ENCODE measurements around the gene PSMA6. TPM values are rescaled to one million over a fixed set of nuclear protein-coding genes. Genes with fewer than 3 reads are reported as not detected.
A peak's percentile ranks its signal among the peaks of the same experiment; 100 is the strongest.

The PSMA6 gene
- total and polyA plus RNA-seq, 2 of the 13 experiments (the other 11 are each of a cell fraction or from before 2014, with no cell fraction given), result 525 to 1,109 TPM

DNA sequence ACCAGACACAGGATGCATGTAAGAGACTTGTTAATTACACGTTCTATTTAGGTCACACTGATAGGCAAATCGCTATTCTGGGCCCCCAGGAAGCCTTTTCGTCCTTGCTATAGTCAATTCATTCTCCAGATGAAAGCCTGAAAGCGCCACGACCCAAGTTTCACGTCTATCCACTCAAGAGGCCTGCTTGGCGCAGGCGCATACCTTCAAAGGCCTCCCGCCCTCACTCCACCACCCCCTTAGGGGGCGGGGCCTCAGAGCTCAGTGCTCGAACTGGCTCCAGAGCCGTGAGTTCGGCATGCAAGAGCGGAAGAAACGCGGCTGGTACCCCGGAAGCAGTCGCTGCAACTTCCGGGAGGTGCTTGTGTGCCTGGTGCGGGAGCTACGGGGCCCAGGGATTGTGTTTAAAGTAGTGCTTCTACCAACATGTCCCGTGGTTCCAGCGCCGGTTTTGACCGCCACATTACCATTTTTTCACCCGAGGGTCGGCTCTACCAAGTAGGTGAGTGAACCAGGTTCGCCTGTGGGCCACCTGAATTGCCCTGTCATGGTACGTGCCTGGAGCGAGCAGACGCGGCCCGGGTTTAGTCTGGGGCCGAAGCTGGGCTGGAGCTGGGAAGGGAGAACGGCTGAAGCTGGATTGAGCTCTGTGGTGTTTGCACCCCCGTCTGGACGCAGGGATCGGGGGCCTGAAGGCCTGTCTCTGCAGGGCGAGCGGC is at the start of gene PSMA6 (continued):
- TF ChIP-seq, protein P1, sequence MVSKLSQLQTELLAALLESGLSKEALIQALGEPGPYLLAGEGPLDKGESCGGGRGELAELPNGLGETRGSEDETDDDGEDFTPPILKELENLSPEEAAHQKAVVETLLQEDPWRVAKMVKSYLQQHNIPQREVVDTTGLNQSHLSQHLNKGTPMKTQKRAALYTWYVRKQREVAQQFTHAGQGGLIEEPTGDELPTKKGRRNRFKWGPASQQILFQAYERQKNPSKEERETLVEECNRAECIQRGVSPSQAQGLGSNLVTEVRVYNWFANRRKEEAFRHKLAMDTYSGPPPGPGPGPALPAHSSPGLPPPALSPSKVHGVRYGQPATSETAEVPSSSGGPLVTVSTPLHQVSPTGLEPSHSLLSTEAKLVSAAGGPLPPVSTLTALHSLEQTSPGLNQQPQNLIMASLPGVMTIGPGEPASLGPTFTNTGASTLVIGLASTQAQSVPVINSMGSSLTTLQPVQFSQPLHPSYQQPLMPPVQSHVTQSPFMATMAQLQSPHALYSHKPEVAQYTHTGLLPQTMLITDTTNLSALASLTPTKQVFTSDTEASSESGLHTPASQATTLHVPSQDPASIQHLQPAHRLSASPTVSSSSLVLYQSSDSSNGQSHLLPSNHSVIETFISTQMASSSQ (IDR thresholded peaks at IDR 0.05; ENCODE audit: low read depth), result 0 out of 2 replicates have a peak, but pooled peaks have one; percentile 68
- TF ChIP-seq, protein P1 (CRISPR knock-in tag; IDR thresholded peaks at IDR 0.05; ENCODE audit: borderline replicate concordance), result peak; percentile 84
- TF ChIP-seq ZNF383 (CRISPR knock-in tag; IDR thresholded peaks at IDR 0.05; ENCODE audit: borderline replicate concordance) (peak; percentile 99), ZNF550 (CRISPR knock-in tag; IDR thresholded peaks at IDR 0.05; ENCODE audit: borderline replicate concordance) (0 out of 2 replicates have a peak, but pooled peaks have one; percentile 88), GATA4 (IDR thresholded peaks at IDR 0.05; ENCODE audit: borderline replicate concordance, low read depth) (peak; percentile 92), ZNF333 (CRISPR knock-in tag; IDR thresholded peaks at IDR 0.05; ENCODE audit: borderline replicate concordance) (peak; percentile 100), TSC22D2 (CRISPR knock-in tag; IDR thresholded peaks at IDR 0.05; ENCODE audit: borderline replicate concordance) (0 out of 2 replicates have a peak, but pooled peaks have one; percentile 95), RXRB (CRISPR knock-in tag; IDR thresholded peaks at IDR 0.05; ENCODE audit: borderline replicate concordance) (peak; percentile 85), ZBTB1 (CRISPR knock-in tag; IDR thresholded peaks at IDR 0.05; ENCODE audit: borderline replicate concordance) (no peak; the same call in 1 of the 2 replicates), ZZZ3 (CRISPR knock-in tag; IDR thresholded peaks at IDR 0.05; ENCODE audit: borderline replicate concordance) (peak; percentile 96), RCOR2 (CRISPR knock-in tag; IDR thresholded peaks at IDR 0.05) (peak; percentile 47)
- TF ChIP-seq, protein P2, sequence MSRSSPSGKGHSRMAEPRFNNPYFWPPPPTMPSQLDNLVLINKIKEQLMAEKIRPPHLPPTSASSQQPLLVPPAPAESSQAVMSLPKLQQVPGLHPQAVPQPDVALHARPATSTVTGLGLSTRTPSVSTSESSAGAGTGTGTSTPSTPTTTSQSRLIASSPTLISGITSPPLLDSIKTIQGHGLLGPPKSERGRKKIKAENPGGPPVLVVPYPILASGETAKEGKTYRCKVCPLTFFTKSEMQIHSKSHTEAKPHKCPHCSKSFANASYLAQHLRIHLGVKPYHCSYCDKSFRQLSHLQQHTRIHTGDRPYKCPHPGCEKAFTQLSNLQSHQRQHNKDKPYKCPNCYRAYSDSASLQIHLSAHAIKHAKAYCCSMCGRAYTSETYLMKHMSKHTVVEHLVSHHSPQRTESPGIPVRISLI (CRISPR knock-in tag; IDR thresholded peaks at IDR 0.05; ENCODE audit: borderline replicate concordance), result no peak
- TF ChIP-seq, protein P3, sequence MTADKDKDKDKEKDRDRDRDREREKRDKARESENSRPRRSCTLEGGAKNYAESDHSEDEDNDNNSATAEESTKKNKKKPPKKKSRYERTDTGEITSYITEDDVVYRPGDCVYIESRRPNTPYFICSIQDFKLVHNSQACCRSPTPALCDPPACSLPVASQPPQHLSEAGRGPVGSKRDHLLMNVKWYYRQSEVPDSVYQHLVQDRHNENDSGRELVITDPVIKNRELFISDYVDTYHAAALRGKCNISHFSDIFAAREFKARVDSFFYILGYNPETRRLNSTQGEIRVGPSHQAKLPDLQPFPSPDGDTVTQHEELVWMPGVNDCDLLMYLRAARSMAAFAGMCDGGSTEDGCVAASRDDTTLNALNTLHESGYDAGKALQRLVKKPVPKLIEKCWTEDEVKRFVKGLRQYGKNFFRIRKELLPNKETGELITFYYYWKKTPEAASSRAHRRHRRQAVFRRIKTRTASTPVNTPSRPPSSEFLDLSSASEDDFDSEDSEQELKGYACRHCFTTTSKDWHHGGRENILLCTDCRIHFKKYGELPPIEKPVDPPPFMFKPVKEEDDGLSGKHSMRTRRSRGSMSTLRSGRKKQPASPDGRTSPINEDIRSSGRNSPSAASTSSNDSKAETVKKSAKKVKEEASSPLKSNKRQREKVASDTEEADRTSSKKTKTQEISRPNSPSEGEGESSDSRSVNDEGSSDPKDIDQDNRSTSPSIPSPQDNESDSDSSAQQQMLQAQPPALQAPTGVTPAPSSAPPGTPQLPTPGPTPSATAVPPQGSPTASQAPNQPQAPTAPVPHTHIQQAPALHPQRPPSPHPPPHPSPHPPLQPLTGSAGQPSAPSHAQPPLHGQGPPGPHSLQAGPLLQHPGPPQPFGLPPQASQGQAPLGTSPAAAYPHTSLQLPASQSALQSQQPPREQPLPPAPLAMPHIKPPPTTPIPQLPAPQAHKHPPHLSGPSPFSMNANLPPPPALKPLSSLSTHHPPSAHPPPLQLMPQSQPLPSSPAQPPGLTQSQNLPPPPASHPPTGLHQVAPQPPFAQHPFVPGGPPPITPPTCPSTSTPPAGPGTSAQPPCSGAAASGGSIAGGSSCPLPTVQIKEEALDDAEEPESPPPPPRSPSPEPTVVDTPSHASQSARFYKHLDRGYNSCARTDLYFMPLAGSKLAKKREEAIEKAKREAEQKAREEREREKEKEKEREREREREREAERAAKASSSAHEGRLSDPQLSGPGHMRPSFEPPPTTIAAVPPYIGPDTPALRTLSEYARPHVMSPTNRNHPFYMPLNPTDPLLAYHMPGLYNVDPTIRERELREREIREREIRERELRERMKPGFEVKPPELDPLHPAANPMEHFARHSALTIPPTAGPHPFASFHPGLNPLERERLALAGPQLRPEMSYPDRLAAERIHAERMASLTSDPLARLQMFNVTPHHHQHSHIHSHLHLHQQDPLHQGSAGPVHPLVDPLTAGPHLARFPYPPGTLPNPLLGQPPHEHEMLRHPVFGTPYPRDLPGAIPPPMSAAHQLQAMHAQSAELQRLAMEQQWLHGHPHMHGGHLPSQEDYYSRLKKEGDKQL (CRISPR knock-in tag; IDR thresholded peaks at IDR 0.05; ENCODE audit: low read depth), result peak; percentile 34; the same call in 1 of the 2 replicates
- TF ChIP-seq, protein P4, sequence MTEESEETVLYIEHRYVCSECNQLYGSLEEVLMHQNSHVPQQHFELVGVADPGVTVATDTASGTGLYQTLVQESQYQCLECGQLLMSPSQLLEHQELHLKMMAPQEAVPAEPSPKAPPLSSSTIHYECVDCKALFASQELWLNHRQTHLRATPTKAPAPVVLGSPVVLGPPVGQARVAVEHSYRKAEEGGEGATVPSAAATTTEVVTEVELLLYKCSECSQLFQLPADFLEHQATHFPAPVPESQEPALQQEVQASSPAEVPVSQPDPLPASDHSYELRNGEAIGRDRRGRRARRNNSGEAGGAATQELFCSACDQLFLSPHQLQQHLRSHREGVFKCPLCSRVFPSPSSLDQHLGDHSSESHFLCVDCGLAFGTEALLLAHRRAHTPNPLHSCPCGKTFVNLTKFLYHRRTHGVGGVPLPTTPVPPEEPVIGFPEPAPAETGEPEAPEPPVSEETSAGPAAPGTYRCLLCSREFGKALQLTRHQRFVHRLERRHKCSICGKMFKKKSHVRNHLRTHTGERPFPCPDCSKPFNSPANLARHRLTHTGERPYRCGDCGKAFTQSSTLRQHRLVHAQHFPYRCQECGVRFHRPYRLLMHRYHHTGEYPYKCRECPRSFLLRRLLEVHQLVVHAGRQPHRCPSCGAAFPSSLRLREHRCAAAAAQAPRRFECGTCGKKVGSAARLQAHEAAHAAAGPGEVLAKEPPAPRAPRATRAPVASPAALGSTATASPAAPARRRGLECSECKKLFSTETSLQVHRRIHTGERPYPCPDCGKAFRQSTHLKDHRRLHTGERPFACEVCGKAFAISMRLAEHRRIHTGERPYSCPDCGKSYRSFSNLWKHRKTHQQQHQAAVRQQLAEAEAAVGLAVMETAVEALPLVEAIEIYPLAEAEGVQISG (CRISPR knock-in tag; IDR thresholded peaks at IDR 0.05), result peak; percentile 98
